ENCODE results near the gene SLC22A23.

GRCh38 chr6:3320238-3320811, 136.5 kb downstream of the SLC22A23 start:
- no peak for TF ChIP-seq CTCF (conservative IDR thresholded peaks at IDR 0.05 in 1 of 2, IDR thresholded peaks at IDR 0.05 in 1 of 2; ENCODE audit: extremely low read depth in 1 of 2, insufficient read depth in 1 of 2, low read depth in 1 of 2, low read length in 2 of 2)
- TF ChIP-seq EZH2 (IDR thresholded peaks at IDR 0.05; ENCODE audit: borderline replicate concordance, low read length): no peak

All from mammary epithelial cell (primary cell).